OCI-LY1 (cell line): Measurements from ENCODE around the gene CSGALNACT2.

Experiments used
- H2AFZ ChIP-seq: fragments of 200-600 bp; sonication (generic), shearing (Covaris generic); 2 replicates; pipeline ENCODE4 v1.6.0; 2014; ENCODE audit warnings: antibody characterized with exemption, mild to moderate bottlenecking, low read length
- H3F3A ChIP-seq: fragments of 200-600 bp; sonication (generic), shearing (Covaris generic); 2 replicates; pipeline ENCODE4 v1.6.0; 2014; ENCODE audit warnings: mild to moderate bottlenecking, antibody characterized with exemption, low read length, moderate library complexity; ENCODE audit not compliant: insufficient read depth
- H3K27ac ChIP-seq: fragments of 200-600 bp; sonication (generic); 2 replicates; pipeline ENCODE4 v1.5.1; 2014; ENCODE audit warnings: low read length, mixed run types, mild to moderate bottlenecking, low read depth; ENCODE audit not compliant: poor library complexity, severe bottlenecking
- H3K27me3 ChIP-seq: fragments of 200-600 bp; sonication (generic); 2 replicates; pipeline ENCODE4 v1.6.0; 2014; ENCODE audit warnings: antibody characterized with exemption, mild to moderate bottlenecking, low read length, moderate library complexity; ENCODE audit not compliant: insufficient read depth
- H3K36me3 ChIP-seq: fragments of 200-600 bp; sonication (generic); 2 replicates; pipeline ENCODE4 v1.6.1; 2014; ENCODE audit warnings: mild to moderate bottlenecking, antibody characterized with exemption, low read length, moderate library complexity, mixed read lengths; ENCODE audit not compliant: insufficient read depth
- H3K4me1 ChIP-seq: fragments of 200-600 bp; sonication (generic); 2 replicates; pipeline ENCODE4 v1.5.1; 2014; ENCODE audit warnings: mild to moderate bottlenecking, low read length, moderate library complexity; ENCODE audit not compliant: insufficient read depth, severe bottlenecking
- H3K4me2 ChIP-seq: fragments of 200-600 bp; sonication (generic), shearing (Covaris generic); 2 replicates; pipeline ENCODE4 v1.6.1; 2014; ENCODE audit warnings: low read length
- H3K4me3 ChIP-seq: fragments of 200-600 bp; sonication (generic); 2 replicates; pipeline ENCODE4 v1.5.1; 2014; ENCODE audit warnings: low read length, low read depth, mild to moderate bottlenecking, mixed read lengths; ENCODE audit not compliant: poor library complexity, severe bottlenecking
- H3K79me2 ChIP-seq: fragments of 200-600 bp; shearing (Covaris generic); 2 replicates; pipeline ENCODE4 v1.6.1; 2016; ENCODE audit warnings: mixed run types, low read length, mixed read lengths; ENCODE audit not compliant: insufficient read depth
- H3K9ac ChIP-seq: fragments of 200-600 bp; sonication (generic), shearing (Covaris generic); 2 replicates; pipeline ENCODE4 v1.6.1; 2014; ENCODE audit warnings: mild to moderate bottlenecking, low read length, mixed read lengths
- H3K9me2 ChIP-seq: fragments of 200-600 bp; sonication (generic), shearing (Covaris generic); 2 replicates; pipeline ENCODE4 v1.6.1; 2014; ENCODE audit warnings: low read depth, mild to moderate bottlenecking, low read length, mixed read lengths
- H3K9me3 ChIP-seq: fragments of 200-600 bp; shearing (Covaris generic); 2 replicates; pipeline ENCODE4 v1.6.1; 2014; ENCODE audit warnings: low read length, mixed read lengths
- H4K20me1 ChIP-seq: fragments of 200-600 bp; sonication (generic), shearing (Covaris generic); 2 replicates; pipeline ENCODE4 v1.6.0; 2016; ENCODE audit warnings: mild to moderate bottlenecking, low read length; ENCODE audit not compliant: insufficient read depth
- CTCF ChIP-seq: fragments of 200-600 bp; sonication (generic), shearing (Covaris generic); IDR thresholded peaks from 2 replicates; pipeline ENCODE4 v1.5.1; 2017; ENCODE audit warnings: mild to moderate bottlenecking, antibody characterized with exemption, low read length, moderate library complexity, mixed read lengths
- EZH2 ChIP-seq: fragments of 200-600 bp; sonication (generic), shearing (Covaris generic); IDR thresholded peaks from 2 replicates; pipeline ENCODE4 v1.8.0; 2017; ENCODE audit warnings: borderline replicate concordance, mixed run types, mild to moderate bottlenecking, antibody characterized with exemption, low read length, moderate library complexity, mixed read lengths

The CSGALNACT2 gene

GRCh38 chr10:43230909-43231522 lies 92.8 kb downstream of the CSGALNACT2 start:
- Histone ChIP-seq H3K4me2 (no peak overlapping the region), H3K9me3 (no peaks in the 10 kb centered on the region), H3K4me3 (no peak overlapping the region), H3K4me1 (no peaks in the 10 kb centered on the region), H2AFZ (no peak overlapping the region), H4K20me1 (no peaks in the 10 kb centered on the region), H3K79me2 (no peaks in the 10 kb centered on the region), H3K9me2 (no peaks in the 10 kb centered on the region), H3F3A (no peaks in the 10 kb centered on the region), H3K27me3 (no peaks in the 10 kb centered on the region), H3K9ac (no peak overlapping the region), H3K36me3 (no peaks in the 10 kb centered on the region), H3K27ac (no peak overlapping the region)
- TF ChIP-seq EZH2 (no peak), CTCF (no peak)

- H3K27ac ChIP-seq: no peak overlapping the region
- H3K4me3 ChIP-seq: no peak overlapping the region
- H3K36me3 ChIP-seq: no peaks in the 10 kb centered on the region
- no peak overlapping the region for H2AFZ ChIP-seq
- H3K4me2 ChIP-seq: no peak overlapping the region
- no peaks in the 10 kb centered on the region for H3K9me2 ChIP-seq
- H4K20me1 ChIP-seq: no peaks in the 10 kb centered on the region
- H3K79me2 ChIP-seq: no peaks in the 10 kb centered on the region
- H3K4me1 ChIP-seq: no peaks in the 10 kb centered on the region
- H3K9me3 ChIP-seq: no peaks in the 10 kb centered on the region
- no peaks in the 10 kb centered on the region for H3K27me3 ChIP-seq
- H3K9ac ChIP-seq: no peak overlapping the region
- H3F3A ChIP-seq: no peaks in the 10 kb centered on the region
- TF ChIP-seq EZH2 (no peak), CTCF (no peak)
Observed at GRCh38 chr10:43231523-43232078, 93.4 kb downstream of the CSGALNACT2 start.

- no peaks in the 10 kb centered on the region for H3K27me3 ChIP-seq
- H4K20me1 ChIP-seq: no peaks in the 10 kb centered on the region
- no peak overlapping the region for H3K4me3 ChIP-seq
- H3K4me1 ChIP-seq: no peaks in the 10 kb centered on the region
- H3K36me3 ChIP-seq: no peaks in the 10 kb centered on the region
- no peak overlapping the region for H3K4me2 ChIP-seq
- no peak overlapping the region for H2AFZ ChIP-seq
- H3K27ac ChIP-seq: no peak overlapping the region
- no peaks in the 10 kb centered on the region for H3F3A ChIP-seq
- no peaks in the 10 kb centered on the region for H3K9me3 ChIP-seq
- no peaks in the 10 kb centered on the region for H3K9me2 ChIP-seq
- TF ChIP-seq CTCF (no peak), EZH2 (no peak)
- no peaks in the 10 kb centered on the region for H3K79me2 ChIP-seq
- no peak overlapping the region for H3K9ac ChIP-seq
Observed at GRCh38 chr10:43233601-43234430, 95.6 kb downstream of the CSGALNACT2 start.
